ENCODE results near the gene IPO5. TPM values are rescaled to one million over a fixed set of nuclear protein-coding genes. Genes with fewer than 3 reads are reported as not detected.

The IPO5 gene
- total RNA-seq, 1 experiment from 2014 or later, result 46.3 TPM

DNA sequence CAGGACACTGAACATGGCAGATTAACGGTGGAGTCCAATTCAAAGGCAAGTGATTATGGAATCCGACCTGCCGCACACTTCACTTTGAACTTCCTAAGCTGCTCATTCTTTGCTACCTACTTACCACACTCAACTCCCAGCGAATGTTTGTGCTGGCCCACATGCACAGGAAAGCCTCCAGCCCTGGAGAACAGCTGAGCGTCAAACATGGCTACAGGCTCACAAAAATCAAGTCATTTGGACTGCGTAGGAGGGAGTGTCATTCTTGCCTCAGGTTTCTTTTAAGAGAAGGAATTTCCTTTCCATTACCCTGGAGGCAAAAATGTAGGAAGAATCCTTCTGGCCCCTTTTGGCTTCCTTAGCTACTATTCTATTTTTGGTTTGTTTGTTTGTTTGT lies 41.3 kb upstream of the IPO5 start:
- H3K9me3 Mint-ChIP-seq (ENCODE audit: low read depth, unreplicated experiment), result peaks cover 4% of the 10 kb centered on the region
- no peak overlapping the region for H3K4me3 Mint-ChIP-seq (ENCODE audit: low read depth, unreplicated experiment)
- no peaks in the 10 kb centered on the region for H3K36me3 Mint-ChIP-seq (ENCODE audit: insufficient read depth, unreplicated experiment)
- TF ChIP-seq, protein P1, sequence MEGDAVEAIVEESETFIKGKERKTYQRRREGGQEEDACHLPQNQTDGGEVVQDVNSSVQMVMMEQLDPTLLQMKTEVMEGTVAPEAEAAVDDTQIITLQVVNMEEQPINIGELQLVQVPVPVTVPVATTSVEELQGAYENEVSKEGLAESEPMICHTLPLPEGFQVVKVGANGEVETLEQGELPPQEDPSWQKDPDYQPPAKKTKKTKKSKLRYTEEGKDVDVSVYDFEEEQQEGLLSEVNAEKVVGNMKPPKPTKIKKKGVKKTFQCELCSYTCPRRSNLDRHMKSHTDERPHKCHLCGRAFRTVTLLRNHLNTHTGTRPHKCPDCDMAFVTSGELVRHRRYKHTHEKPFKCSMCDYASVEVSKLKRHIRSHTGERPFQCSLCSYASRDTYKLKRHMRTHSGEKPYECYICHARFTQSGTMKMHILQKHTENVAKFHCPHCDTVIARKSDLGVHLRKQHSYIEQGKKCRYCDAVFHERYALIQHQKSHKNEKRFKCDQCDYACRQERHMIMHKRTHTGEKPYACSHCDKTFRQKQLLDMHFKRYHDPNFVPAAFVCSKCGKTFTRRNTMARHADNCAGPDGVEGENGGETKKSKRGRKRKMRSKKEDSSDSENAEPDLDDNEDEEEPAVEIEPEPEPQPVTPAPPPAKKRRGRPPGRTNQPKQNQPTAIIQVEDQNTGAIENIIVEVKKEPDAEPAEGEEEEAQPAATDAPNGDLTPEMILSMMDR (IDR thresholded peaks at IDR 0.05; ENCODE audit: unreplicated experiment), result no peak
- CTCF ChIA-PET, result no interaction called here
- no TSS peak for BruUV-seq (replicated peaks)
- DNase-seq, result no peak
- intact Hi-C loops (cut with micrococcal nuclease; ENCODE audit: unreplicated experiment), result no loop called here
- no peak overlapping the region for H3K27ac Mint-ChIP-seq (ENCODE audit: unreplicated experiment)
- H3K27me3 Mint-ChIP-seq (ENCODE audit: unreplicated experiment), result no peaks in the 10 kb centered on the region
- no peaks in the 10 kb centered on the region for H3K4me1 Mint-ChIP-seq (ENCODE audit: low read depth, unreplicated experiment)

DNA sequence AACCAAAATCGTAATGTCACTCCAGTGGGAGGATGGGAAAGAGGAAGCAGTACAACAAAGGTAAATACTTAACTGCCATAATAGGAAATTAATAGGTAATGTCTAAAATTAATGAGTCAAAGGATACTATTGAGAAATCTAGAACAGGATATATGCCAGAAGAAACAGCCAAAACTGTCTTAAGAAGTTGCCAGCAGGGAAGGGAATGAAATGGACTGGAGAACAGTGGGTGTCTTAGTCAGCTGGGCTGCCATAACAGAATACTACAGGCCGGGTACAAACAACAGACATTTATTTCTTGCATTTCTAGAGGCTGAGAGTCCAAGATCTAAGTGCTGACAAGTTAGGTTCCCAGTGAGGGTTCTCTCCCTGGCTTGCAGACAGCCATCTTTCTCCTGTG lies 40.3 kb upstream of the IPO5 start:
- no peak overlapping the region for H3K27ac Mint-ChIP-seq (ENCODE audit: unreplicated experiment)
- no peaks in the 10 kb centered on the region for H3K27me3 Mint-ChIP-seq (ENCODE audit: unreplicated experiment)
- TF ChIP-seq, protein P1 (IDR thresholded peaks at IDR 0.05; ENCODE audit: unreplicated experiment), result no peak
- intact Hi-C loops (cut with micrococcal nuclease; ENCODE audit: unreplicated experiment), result no loop called here
- no peaks in the 10 kb centered on the region for H3K4me1 Mint-ChIP-seq (ENCODE audit: low read depth, unreplicated experiment)
- H3K36me3 Mint-ChIP-seq (ENCODE audit: insufficient read depth, unreplicated experiment), result no peaks in the 10 kb centered on the region
- no peak overlapping the region for H3K4me3 Mint-ChIP-seq (ENCODE audit: low read depth, unreplicated experiment)
- no TSS peak for BruUV-seq (replicated peaks)
- no peak for DNase-seq
- CTCF ChIA-PET, result no interaction called here
- peaks cover 4% of the 10 kb centered on the region for H3K9me3 Mint-ChIP-seq (ENCODE audit: low read depth, unreplicated experiment)

DNA sequence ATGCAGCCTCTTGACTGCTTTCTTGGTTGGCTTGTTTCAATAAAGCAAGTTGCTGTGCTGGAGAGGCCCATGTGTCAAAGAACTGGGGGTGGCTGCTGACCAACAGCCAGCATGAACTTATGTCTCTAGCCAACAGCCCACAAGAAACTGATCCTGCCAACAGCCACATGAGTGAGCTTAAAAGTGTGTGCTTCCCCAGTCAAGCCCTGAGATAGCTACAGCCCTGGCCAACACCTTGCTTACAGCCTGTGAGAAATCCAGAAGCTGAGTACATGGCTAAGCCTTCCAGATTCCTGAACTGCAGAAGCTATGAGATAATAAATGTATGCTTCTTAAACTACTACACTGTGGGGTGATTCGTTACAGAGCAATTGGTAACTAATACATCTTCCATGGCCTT lies 38.9 kb upstream of the IPO5 start:
- TF ChIP-seq, protein P1 (IDR thresholded peaks at IDR 0.05; ENCODE audit: unreplicated experiment), result no peak
- Mint-ChIP-seq H3K36me3 (ENCODE audit: insufficient read depth, unreplicated experiment) (no peaks in the 10 kb centered on the region), H3K9me3 (ENCODE audit: low read depth, unreplicated experiment) (peaks cover 4% of the 10 kb centered on the region), H3K4me1 (ENCODE audit: low read depth, unreplicated experiment) (no peaks in the 10 kb centered on the region), H3K27ac (ENCODE audit: unreplicated experiment) (no peak overlapping the region), H3K4me3 (ENCODE audit: low read depth, unreplicated experiment) (no peak overlapping the region), H3K27me3 (ENCODE audit: unreplicated experiment) (peaks cover 6% of the 10 kb centered on the region)
- CTCF ChIA-PET, result no interaction called here
- intact Hi-C loops (cut with micrococcal nuclease; ENCODE audit: unreplicated experiment), result no loop called here
- no peak for DNase-seq
- no TSS peak for BruUV-seq (replicated peaks)

DNA sequence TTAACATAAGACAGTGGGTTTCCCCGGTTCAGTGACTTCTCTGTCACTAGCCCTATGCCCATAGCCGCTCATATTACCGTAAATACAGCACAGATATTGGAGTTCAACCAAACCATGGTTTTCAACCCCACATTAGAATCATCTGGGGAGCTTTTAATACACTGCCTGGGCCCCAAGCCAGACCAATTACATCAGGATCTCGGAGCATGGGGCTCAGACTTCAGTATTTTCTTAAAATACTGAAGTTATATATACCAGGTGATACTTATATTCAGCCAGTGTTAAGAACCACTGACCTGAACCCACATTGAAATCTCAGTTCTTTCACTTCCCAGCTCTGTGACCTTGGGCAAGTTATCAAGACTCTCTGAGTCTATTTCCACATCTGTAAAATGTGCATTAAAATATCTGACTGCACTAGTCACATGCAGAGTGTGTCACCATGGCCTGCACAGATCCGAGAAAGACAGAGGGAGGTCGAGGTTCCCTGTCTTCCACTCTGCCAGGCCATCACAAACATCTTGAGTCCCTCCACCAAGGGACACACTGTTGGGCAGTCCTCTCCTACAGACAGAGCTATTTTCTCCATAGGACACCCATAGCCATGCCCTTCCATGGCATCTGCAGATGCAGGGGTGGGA lies 32.2 kb upstream of the IPO5 start:
- Mint-ChIP-seq H3K4me3 (ENCODE audit: low read depth, unreplicated experiment) (no peak overlapping the region), H3K27me3 (ENCODE audit: unreplicated experiment) (peaks cover 19% of the 10 kb centered on the region), H3K4me1 (ENCODE audit: low read depth, unreplicated experiment) (no peaks in the 10 kb centered on the region), H3K9me3 (ENCODE audit: low read depth, unreplicated experiment) (no peaks in the 10 kb centered on the region), H3K27ac (ENCODE audit: unreplicated experiment) (no peak overlapping the region), H3K36me3 (ENCODE audit: insufficient read depth, unreplicated experiment) (no peaks in the 10 kb centered on the region)
- no peak for DNase-seq
- CTCF ChIA-PET, result no interaction called here
- BruUV-seq (replicated peaks), result no TSS peak
- TF ChIP-seq, protein P1 (IDR thresholded peaks at IDR 0.05; ENCODE audit: unreplicated experiment), result no peak
- intact Hi-C loops (cut with micrococcal nuclease; ENCODE audit: unreplicated experiment), result no loop called here

Measured in Calu3 (cell line).